Measurements from ENCODE around the gene SIGLEC1. TPM values are rescaled to one million over a fixed set of nuclear protein-coding genes. Genes with fewer than 3 reads are reported as not detected.

SIGLEC1 gene
- total RNA-seq, 1 experiment from 2014 or later = not detected

DNA sequence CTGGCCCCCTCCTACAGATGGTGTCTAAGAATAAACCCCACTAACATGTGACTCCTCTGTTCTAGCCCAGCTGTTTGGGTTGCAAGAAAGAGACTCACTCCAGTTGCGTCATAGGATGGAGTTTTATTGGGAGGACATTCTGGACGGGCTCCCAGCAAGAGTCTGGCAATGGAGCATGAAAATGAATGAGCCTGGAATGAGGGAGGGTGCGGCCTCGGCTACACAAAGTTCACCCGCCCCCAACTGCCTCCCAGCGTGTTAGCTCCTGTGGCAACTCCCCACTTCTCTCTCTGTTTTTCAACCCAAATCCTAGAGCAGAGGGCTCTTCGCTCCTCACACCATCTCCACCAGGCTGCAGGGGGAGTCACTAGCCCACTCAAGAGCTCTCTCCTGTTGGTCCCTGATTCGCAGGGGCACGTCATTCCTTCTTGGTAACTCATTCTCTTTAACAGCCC lies 25.5 kb downstream of the SIGLEC1 start:
- Mint-ChIP-seq H3K4me1 (ENCODE audit: low read depth, unreplicated experiment) (peaks cover 7% of the 10 kb centered on the region), H3K36me3 (ENCODE audit: insufficient read depth, unreplicated experiment) (no peaks in the 10 kb centered on the region), H3K27me3 (ENCODE audit: insufficient read depth, unreplicated experiment) (no peaks in the 10 kb centered on the region), H3K9me3 (ENCODE audit: unreplicated experiment) (no peaks in the 10 kb centered on the region), H3K4me3 (ENCODE audit: unreplicated experiment) (no peak overlapping the region), H3K27ac (ENCODE audit: unreplicated experiment) (no peak overlapping the region)
- no TSS peak for BruUV-seq (replicated peaks)
- no peaks in the 10 kb centered on the region for H3K27me3 ChIP-seq (replicated peaks; ENCODE audit: control insufficient read depth, insufficient read depth, low read length)
- TF ChIP-seq, protein P1, sequence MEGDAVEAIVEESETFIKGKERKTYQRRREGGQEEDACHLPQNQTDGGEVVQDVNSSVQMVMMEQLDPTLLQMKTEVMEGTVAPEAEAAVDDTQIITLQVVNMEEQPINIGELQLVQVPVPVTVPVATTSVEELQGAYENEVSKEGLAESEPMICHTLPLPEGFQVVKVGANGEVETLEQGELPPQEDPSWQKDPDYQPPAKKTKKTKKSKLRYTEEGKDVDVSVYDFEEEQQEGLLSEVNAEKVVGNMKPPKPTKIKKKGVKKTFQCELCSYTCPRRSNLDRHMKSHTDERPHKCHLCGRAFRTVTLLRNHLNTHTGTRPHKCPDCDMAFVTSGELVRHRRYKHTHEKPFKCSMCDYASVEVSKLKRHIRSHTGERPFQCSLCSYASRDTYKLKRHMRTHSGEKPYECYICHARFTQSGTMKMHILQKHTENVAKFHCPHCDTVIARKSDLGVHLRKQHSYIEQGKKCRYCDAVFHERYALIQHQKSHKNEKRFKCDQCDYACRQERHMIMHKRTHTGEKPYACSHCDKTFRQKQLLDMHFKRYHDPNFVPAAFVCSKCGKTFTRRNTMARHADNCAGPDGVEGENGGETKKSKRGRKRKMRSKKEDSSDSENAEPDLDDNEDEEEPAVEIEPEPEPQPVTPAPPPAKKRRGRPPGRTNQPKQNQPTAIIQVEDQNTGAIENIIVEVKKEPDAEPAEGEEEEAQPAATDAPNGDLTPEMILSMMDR (IDR thresholded peaks at IDR 0.05; ENCODE audit: insufficient read depth in 1 of 2, low read depth in 1 of 2, low read length in 1 of 2, severe bottlenecking in 1 of 2, unreplicated experiment in 1 of 2) = no peak
- no peaks in the 10 kb centered on the region for H3K4me1 ChIP-seq
- CTCF ChIA-PET = interaction anchor here (0.7 to 2.8 kb wide), 3 partner anchors 10 to 81 kb away, joined by 3 to 11 read pairs (median 4); partner anchors contain the start of gene ADISSP
- no peaks in the 10 kb centered on the region for H3K36me3 ChIP-seq (ENCODE audit: control insufficient read depth, insufficient read depth, low read length)
- no peaks in the 10 kb centered on the region for H3K9me3 ChIP-seq
- intact Hi-C loops (cut with micrococcal nuclease; ENCODE audit: unreplicated experiment) = no loop called here
- no peak overlapping the region for H3K4me3 ChIP-seq (ENCODE audit: low read depth, low read length)
- POLR2A ChIA-PET = interaction anchor here (0.7 kb wide), 1 partner anchor 81 kb away, joined by 6 read pairs; the partner anchor contains the start of gene ADISSP
- DNase-seq = no peak

DNA sequence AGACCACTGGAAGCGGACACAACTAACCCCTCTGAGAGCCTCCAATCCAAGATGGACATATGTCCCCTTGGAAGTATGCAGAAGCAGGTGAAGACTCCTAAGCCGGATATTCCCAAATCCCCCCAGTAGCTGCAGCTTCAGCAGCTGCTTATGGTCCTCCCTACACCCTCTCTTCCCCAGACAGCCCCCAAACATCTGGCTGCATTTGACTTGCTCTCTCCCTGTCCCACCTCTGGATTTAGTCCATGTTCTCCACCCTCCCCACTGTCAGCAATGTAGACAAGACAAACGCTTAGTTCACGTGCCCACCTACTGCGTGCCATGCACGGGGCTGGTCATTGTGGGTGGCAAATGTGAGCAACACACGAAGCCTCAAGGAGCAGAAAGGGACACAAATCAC lies 26.0 kb downstream of the SIGLEC1 start:
- ChIA-PET CTCF (interaction anchor here (0.9 to 2.8 kb wide), 2 partner anchors 9 to 82 kb away, joined by 3 to 11 read pairs; partner anchors contain the start of gene ADISSP), POLR2A (no interaction called here)
- Mint-ChIP-seq H3K4me3 (ENCODE audit: unreplicated experiment) (no peak overlapping the region), H3K36me3 (ENCODE audit: insufficient read depth, unreplicated experiment) (no peaks in the 10 kb centered on the region), H3K4me1 (ENCODE audit: low read depth, unreplicated experiment) (peaks cover 7% of the 10 kb centered on the region), H3K27me3 (ENCODE audit: insufficient read depth, unreplicated experiment) (no peaks in the 10 kb centered on the region), H3K27ac (ENCODE audit: unreplicated experiment) (no peak overlapping the region), H3K9me3 (ENCODE audit: unreplicated experiment) (no peaks in the 10 kb centered on the region)
- intact Hi-C loops (cut with micrococcal nuclease; ENCODE audit: unreplicated experiment) = no loop called here
- H3K36me3 ChIP-seq (ENCODE audit: control insufficient read depth, insufficient read depth, low read length) = no peaks in the 10 kb centered on the region
- TF ChIP-seq, protein P1 (IDR thresholded peaks at IDR 0.05; ENCODE audit: insufficient read depth in 1 of 2, low read depth in 1 of 2, low read length in 1 of 2, severe bottlenecking in 1 of 2, unreplicated experiment in 1 of 2) = no peak
- H3K27me3 ChIP-seq (replicated peaks; ENCODE audit: control insufficient read depth, insufficient read depth, low read length) = no peaks in the 10 kb centered on the region
- no TSS peak for BruUV-seq (replicated peaks)
- H3K4me3 ChIP-seq (ENCODE audit: low read depth, low read length) = no peak overlapping the region
- no peaks in the 10 kb centered on the region for H3K9me3 ChIP-seq
- no peaks in the 10 kb centered on the region for H3K4me1 ChIP-seq
- DNase-seq = no peak

DNA sequence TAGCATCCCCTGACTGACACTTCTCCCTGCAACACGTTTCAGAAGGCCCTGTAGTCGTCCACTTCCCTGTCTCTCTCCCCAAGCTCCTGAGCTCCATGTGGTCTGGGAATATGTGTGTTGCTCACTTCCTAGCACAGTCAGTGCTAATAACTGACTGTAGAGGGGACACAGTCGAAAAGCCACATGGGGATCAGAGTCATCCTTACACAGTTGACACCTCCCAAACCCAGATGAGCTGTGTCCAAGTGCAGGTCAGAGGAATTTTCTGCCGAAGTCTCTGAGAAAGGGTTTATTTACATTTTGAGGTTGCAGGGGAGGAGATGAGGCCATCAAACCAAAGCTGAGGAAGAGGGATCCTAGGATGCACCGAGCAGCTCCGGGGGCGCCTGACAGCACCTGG lies 27.1 kb downstream of the SIGLEC1 start:
- Mint-ChIP-seq H3K27ac (ENCODE audit: unreplicated experiment) (no peak overlapping the region), H3K4me3 (ENCODE audit: unreplicated experiment) (no peak overlapping the region), H3K36me3 (ENCODE audit: insufficient read depth, unreplicated experiment) (no peaks in the 10 kb centered on the region), H3K9me3 (ENCODE audit: unreplicated experiment) (no peaks in the 10 kb centered on the region), H3K4me1 (ENCODE audit: low read depth, unreplicated experiment) (peaks cover 7% of the 10 kb centered on the region), H3K27me3 (ENCODE audit: insufficient read depth, unreplicated experiment) (no peaks in the 10 kb centered on the region)
- Histone ChIP-seq H3K36me3 (ENCODE audit: control insufficient read depth, insufficient read depth, low read length) (no peaks in the 10 kb centered on the region), H3K4me3 (ENCODE audit: low read depth, low read length) (no peak overlapping the region), H3K9me3 (no peaks in the 10 kb centered on the region), H3K27me3 (replicated peaks; ENCODE audit: control insufficient read depth, insufficient read depth, low read length) (no peaks in the 10 kb centered on the region), H3K4me1 (no peaks in the 10 kb centered on the region)
- no TSS peak for BruUV-seq (replicated peaks)
- ChIA-PET CTCF (interaction anchor here (1.2 to 2.8 kb wide), 3 partner anchors 8 to 25 kb away, joined by 4 to 11 read pairs (median 6); no protein-coding TSS in a partner anchor), POLR2A (no interaction called here)
- no peak for DNase-seq
- TF ChIP-seq, protein P1 (IDR thresholded peaks at IDR 0.05; ENCODE audit: insufficient read depth in 1 of 2, low read depth in 1 of 2, low read length in 1 of 2, severe bottlenecking in 1 of 2, unreplicated experiment in 1 of 2) = no peak
- intact Hi-C loops (cut with micrococcal nuclease; ENCODE audit: unreplicated experiment) = no loop called here

All from Caco-2 (cell line).